ENCODE data around the gene SIRT3.
"Not testable (repeated sequence)": the region's sequence is repeated elsewhere in the genome, so short reads cannot be mapped to it uniquely, and the experiment has no call there.

SIRT3 gene

GRCh38 chr11:180242-180641, 55.9 kb downstream of the SIRT3 start:
- H3K4me3 Mint-ChIP-seq; H3K27ac Mint-ChIP-seq; H3K9me3 Mint-ChIP-seq; DNase-seq; H3K27me3 Mint-ChIP-seq (ENCODE audit: low read depth, poor library complexity); H3K36me3 Mint-ChIP-seq (ENCODE audit: low read depth); H3K4me1 Mint-ChIP-seq: not testable (repeated sequence)
- TF ChIP-seq CTCF (IDR thresholded peaks at IDR 0.05), result peak; percentile 23

All from nephron progenitor cell (in vitro differentiated cells).